Caki2 (cell line): Measurements from ENCODE around the gene JMJD1C. TPM values are rescaled to one million over a fixed set of nuclear protein-coding genes. Genes with fewer than 3 reads are reported as not detected.

Experiments
- DNase-seq: peaks from one replicate; pipeline ENCODE4 v3.0.0-alpha.2; 2015; ENCODE audit warnings: low read depth
- in situ Hi-C: cut with HindIII; loops from 2 replicates; pipeline ENCODE4 v1.10.0; 2016; ENCODE audit warnings: low sequenced_read_pairs, low pct_unique_long_range_greater_than_20kb, mixed read lengths
- total RNA-seq: library from RNA; depleted of rRNA; stranded (reverse); fragments of >200 nt; shearing (Covaris generic); gene quantifications from 2 replicates; pipeline ENCODE4 v1.2.3, GENCODE V29; 2014; ENCODE audit warnings: low replicate concordance

Gene JMJD1C
- total RNA-seq, 1 experiment from 2014 or later, result 31.0 TPM

DNA sequence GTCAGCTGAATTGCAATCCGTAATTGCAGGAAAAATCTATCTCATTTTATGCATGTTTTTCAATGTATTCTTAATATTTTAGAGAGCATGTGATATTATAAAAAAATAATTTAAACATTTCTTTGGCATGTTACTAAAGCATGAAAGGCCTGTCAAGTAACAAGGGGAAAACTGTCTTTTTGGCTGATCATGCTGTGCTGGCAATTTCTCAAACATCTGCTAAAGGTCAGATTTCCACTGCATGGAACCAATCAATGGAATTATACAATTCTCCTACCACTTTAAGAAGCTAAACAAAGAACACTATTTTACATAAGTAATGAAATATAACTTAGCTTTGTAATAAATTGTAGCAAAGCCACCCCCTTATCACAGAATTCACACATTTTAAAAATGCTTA is 49.4 kb downstream of the JMJD1C start:
- DNase-seq, result no peak
- in situ Hi-C loops, result no loop called here

DNA sequence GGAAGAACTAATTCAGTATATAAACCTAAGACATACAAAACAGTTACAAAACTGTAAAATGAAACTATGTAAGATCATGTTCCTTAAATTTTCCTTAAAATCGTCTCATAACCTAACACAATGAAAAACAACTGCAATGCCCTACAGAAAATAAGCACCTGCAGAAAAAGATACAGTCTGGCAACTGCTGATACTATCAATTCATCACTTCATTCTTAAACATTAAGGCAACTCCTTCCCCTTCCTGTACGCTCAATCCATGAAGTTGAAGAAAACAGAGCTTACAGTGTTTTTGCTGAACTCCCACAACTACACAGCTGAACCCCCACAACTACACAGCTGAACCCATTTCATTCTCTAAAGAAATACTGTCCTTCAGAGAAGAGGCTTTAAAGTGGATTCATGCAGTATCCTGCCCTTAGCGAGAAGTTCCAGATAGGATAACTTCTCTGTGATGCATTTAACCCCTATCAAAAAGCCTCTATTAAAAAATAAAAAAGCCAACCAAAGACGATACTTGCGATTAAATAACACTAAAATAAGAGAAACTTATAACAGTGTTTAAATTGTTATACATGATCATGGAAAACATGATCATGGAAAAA is 50.0 kb downstream of the JMJD1C start:
- DNase-seq, result no peak
- in situ Hi-C loops, result no loop called here

DNA sequence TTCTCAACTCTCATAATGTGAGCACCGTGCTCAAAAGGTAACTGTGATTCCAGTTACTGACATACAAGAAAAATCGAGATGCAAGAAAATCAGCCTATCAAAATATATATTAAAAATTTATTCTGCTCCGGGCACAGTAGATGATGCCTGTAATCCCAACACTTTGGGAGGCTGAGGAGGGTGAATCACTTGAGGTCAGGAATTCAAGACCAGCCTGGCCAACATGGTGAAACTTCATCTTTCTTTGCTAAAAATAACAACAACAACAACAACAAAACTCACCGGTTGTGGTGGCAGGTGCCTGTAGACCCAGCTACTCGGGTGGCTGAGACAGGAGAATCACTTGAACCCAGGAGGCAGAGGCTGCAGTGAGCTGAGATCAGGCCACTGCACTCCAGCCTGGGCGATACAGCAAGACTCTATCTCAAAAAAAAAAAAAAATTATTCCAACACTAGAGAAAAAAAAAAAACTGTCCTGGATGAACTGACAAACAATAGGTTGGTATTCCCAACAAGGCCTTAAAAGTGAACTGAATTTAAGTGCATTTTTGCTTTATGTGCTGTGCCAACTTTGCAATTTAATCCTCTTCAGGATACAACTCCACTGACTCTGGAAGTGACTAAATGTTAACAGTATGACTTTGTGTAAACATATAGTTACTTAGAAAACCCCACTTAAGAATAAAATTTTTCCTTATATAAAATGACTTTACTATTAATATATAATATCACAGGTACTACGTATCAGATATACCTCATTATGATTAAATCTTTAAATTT is 51.1 kb downstream of the JMJD1C start:
- in situ Hi-C loops, result no loop called here
- DNase-seq, result no peak

DNA sequence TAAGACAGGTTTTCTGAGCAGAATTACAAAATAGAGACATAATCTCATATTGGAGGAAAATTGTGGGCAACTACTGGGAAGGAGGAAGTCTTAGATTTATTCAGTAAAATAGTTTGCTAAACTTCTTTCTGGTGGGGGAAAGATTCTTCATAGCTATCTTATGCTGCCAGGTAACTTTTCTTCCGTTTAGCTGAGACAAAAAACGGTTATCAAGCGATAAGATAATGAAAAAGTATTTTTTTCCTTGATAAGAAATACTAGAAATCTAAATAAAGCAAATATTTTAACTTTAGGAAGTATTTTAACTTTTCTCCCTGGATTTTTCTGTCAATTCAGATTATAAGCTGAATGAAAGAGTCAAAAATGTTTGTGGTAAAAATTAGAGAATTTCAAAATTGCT is 52.3 kb downstream of the JMJD1C start:
- in situ Hi-C loops, result no loop called here
- no peak for DNase-seq

DNA sequence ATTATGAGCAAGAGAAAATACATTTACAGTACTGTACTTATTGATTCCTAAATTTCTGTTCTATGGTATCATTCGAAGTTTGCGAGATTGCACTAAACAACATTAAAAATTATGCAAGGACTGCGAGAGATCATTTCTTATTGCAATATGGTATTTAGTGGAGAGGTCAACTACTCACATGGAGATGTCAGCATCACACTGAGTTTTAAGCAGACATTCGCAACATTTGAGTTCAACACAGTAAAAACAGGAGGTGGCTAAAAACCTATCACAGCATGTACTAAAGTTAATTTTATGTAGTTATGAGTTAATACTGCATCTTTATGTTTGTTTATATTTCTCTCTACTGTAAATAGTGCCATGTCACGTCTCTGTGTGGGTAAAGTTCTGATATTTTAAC is 53.5 kb downstream of the JMJD1C start:
- in situ Hi-C loops, result no loop called here
- DNase-seq, result no peak

DNA sequence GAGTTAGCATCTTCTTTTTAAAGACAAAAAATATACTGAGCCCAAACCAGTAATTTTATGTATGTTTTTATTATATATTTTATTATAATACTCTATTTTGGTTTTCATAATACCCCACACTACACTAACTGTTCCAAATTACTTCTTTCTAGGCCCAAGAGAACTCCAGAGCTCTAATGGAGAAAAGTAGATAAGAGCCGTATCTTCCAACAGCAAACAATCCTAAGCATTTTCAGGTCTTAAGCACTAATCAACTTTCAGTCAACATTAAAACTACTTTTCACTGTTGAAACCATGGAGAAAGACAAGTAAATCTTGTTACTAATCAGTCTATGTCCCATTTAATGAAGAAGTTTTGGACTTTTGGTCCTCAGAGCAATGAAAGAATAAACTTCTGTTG is 55.1 kb downstream of the JMJD1C start:
- in situ Hi-C loops, result no loop called here
- DNase-seq, result no peak

DNA sequence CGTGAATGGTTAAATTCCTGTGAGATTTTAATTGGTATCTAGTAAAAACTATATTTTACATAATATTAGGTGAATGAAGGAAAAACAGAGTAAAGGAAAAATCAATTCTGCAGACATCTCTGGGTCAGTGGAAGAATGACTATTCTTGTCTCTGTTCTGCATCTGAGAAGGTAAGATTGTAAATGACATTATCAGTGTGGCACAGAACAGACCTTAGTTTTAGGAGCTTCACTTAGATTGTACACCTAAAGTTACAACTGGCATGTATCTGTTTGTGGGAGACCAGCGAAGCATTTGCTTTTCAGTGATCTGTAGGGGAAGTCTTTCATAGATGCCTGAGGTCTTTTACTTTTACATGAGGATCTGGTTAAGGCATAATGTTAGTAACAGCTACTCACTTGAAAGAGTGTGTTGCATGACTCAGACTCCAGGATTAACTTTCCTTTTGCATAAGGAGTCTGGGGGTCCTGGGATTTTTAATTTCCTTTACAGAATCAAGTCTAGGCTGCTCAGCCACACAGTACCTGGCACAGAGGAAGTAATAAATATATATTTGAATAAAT is 56.2 kb downstream of the JMJD1C start:
- no peak for DNase-seq
- in situ Hi-C loops, result no loop called here

DNA sequence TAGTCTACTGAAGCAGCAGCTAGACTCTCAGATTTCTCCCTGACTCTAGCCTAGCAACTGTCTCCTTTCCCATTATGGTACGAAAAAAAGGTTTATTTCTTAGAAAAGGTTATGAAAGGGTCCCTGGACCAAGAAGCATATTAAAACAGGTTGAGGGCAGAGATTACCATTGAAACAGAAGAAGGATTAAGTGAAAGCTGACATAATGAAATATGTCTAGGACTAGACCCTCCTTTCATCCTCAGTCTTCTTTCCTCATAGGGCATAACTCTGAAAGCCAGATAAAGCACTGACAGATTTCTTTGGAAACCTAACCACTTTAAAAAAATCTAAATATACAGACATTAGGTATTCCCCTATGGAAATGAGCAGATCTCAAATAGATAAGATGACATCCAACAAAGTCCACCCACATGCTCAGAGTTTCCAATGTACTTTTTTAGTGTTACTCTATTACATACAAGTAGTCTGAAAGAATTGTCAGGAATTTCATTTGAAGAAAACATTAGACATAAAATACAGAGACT is 58.6 kb downstream of the JMJD1C start:
- in situ Hi-C loops, result no loop called here
- DNase-seq, result no peak

DNA sequence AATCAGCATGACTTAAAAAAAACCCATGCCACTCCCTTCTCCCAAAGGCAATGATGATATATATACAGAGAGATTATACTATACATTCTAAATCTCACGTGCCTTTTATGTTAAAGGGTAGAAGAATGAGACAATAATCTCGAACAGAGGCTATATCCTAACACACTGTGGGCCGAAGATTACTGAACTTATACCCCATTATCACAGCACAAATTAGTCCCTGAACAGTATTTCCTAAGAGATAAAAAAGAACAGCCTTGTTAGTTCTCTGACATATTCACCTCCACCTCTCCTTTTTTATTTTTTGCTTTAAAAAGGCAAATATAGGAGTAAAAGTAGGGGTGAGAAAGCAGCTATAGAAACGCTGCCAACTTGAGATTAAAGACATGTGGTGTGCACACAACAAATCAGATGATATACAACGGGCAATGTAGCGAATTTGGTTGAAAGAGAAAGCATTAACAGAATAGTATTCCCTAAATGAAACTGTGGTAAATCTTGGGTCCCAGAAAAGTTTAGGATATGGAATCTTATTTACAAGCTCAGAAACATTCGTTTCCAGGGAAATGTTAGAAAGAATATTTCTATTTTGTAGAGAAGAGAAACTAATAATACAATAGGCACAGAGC is 69.5 kb downstream of the JMJD1C start:
- in situ Hi-C loops, result no loop called here
- no peak for DNase-seq

DNA sequence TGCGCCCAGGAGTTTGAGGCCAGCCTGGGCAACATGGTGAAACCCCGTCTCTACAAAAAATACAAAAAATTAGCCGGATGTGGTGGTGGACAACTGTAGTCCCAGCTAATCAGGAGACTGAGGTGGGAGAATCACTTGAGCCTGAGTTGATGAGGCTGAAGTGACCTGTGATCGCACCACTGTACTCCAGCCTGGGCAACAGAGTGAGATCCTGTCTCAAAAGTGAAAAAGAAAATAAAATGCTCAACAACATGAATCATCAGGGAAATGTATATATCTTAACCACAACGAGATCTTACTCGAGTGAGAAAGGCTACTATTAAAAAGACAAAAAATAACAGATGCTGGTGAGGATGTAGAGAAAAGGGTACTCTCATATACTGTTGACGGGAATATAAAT is 72.7 kb downstream of the JMJD1C start:
- in situ Hi-C loops, result no loop called here
- no peak for DNase-seq

DNA sequence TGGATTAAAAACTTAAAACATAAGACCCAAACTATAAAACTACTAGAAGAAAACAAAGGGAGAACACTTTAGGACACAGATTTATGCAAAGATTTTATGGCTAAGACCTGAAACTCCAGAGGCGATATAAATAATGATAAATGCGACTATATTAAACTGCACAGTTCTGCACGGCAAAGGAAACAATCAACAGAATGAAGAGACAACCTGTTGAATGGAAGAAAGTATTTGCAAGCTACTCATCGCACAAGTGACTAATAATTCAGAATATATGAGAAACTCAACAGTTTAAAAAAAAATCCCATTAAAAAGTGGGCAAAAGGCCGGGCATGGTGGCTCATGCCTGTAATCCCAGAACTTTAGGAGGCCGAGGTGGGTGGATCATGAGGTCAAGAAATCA is 73.6 kb downstream of the JMJD1C start:
- DNase-seq, result no peak
- in situ Hi-C loops, result no loop called here

DNA sequence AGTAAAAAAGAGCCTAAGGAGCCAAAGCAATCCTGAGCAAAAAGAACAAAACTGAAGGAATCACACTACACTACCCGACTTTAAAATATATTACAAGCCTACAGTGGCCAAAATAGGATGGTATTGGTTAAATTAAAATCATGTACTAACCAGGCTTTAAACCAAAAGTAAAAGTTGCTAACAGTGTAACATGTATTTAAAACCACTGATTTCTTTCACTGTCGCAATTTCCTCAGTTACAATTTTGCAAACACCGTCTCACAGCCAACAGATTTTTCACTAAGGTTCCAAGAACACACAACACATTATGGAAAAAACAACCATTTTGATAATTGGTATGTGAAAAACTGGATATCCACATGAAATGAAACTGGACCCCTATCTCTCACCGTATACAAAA is 74.0 kb downstream of the JMJD1C start:
- in situ Hi-C loops, result no loop called here
- no peak for DNase-seq

DNA sequence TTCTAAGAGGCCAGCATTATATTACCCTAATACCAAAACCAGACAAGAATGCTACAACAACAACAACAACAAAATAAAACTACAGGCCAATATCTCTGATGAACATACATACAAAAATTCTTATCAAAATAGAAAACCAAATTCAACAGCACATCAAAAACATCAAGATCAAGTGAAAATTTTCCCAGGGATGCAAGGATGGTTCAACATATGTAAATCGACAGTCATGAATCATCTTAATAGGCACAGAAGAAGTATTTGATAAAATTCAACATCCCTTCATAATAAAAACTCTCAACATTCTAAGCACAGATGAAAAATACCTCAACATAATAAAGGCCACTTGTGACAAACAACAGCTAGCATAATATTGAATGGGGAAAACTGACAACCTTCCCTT is 75.3 kb downstream of the JMJD1C start:
- no peak for DNase-seq
- in situ Hi-C loops, result no loop called here

DNA sequence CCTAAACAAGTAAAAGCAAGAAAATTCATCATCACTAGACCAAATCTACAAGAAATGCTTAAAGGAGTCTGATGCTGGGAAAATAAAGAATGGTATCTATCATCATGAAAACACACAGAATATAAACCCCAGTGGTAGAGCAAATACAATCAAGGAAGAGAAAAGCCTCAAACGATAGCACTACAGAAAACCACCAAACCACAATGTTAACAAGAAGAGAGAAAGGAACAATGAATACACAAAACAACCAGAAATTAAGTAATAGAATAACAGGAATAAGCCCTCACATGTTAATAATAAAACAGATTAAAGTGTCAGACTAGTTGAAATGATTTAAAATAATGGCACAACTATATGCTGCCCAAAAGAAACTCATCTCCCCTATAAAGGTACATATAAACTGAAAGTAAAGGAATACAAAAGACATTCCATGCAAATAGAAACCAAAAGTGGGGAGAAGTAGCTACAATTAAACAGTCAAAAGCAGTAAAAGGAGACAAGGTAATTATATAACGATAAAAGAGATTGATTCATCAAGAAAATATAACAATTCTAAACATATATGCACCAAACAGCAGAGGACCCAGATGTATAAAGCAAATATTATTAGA is 77.3 kb downstream of the JMJD1C start:
- DNase-seq, result no peak
- in situ Hi-C loops, result no loop called here

DNA sequence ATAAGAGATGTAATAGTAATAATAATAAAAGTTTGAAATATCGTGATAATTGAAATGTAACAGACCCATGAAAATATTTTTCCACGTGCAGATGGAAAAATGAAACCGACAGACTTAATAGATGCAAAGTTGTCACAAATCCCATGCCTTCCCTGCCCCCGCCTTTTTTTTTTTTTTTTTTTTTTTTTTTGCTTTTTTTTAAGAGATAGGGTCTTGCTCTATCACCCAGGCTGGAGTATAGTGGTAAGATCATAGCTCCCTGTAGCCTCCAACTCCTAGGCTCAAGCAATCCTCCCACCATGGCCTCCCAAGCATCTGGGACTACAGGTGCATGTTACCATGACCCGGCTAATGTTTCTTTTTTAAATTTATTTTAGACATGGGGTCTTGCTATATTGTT is 80.5 kb downstream of the JMJD1C start:
- in situ Hi-C loops, result no loop called here
- DNase-seq, result no peak

DNA sequence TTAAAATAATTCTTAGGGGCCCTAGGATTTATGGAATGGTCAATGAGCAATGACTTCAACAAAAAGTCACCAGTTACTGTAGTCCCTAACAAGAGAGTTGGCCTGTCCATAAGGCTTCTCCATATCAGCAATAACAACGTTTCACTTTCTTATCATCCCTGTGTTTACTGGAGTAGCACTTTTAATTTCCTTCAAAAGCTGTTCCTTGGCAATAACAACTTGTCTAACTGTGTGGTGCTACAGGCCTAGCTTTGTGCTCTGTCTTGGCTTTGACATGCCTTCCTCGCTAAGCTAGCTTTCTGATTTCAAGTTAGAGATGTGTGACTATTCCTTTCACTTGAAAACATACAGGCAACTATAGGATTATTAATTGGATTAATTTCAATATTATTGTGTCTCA is 81.1 kb downstream of the JMJD1C start:
- in situ Hi-C loops, result no loop called here
- no peak for DNase-seq

DNA sequence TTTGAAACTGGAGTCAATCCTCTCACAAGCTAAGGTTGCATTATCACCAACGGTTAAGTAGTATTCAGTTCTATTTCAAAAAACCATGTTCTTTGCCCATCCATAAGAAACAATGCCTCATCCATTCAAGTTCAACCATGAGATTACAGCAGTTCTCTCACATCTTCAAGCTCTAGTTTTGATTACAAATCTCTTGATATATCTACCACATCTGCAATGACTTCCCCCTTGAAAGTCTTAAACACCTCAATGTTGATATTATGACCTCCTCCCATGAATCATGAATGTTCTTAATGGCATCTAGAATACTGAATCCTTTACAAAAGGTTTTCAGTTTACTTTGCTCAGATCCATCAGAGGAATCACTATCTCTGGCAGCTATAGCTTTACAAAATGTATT is 81.8 kb downstream of the JMJD1C start:
- in situ Hi-C loops, result no loop called here
- no peak for DNase-seq

DNA sequence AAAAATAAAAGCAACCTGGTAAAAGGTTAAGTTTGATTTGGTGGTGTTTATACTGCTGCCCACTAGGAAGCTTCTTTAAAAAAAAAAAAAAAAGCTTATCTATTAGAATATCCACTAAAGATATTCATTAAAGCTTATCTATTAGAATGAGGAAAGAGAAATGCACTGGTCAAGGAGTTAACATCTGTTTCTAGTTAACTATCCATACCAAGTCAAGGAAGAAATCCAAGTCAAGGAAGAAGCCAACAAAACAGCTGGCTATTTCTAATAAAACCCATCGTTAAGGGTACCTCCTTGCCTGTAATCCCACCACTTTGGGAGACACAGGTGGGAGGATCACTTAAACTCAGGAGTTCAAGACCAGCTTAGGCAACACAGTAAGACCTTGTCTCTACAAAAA is 82.6 kb downstream of the JMJD1C start:
- no peak for DNase-seq
- in situ Hi-C loops, result no loop called here

DNA sequence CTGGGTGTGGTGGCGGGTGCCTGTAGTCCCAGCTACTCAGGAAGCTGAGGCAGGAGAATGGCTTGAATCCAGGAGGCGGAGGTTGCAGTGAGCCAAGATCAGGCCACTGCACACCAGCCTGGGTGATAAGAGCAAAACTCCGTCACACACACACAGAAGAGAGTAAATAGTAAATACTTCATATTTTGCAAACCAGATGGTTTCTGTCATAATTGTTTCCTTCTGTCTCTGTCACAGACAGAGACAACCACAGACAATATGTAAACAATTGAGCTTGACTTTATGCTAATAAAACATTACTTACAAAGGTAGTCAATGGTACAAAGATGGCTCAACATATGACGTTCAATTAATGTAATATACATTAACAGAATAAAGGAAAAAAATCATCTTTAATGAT is 83.7 kb downstream of the JMJD1C start:
- in situ Hi-C loops, result no loop called here
- no peak for DNase-seq
